Erythroblast (primary cell): ENCODE data around the gene PDE4D.
"Not testable (repeated sequence)": the region's sequence is repeated elsewhere in the genome, so short reads cannot be mapped to it uniquely, and the experiment has no call there.

ENCODE experiments used
- GATA1 ChIP-seq: IDR thresholded peaks from 2 replicates; pipeline ENCODE4 v1.6.1; 2011; ENCODE audit warnings: low read depth, mild to moderate bottlenecking, control low read depth, low read length, moderate library complexity
- POLR2A ChIP-seq: IDR thresholded peaks from 2 replicates; pipeline ENCODE4 v1.6.1; 2011; ENCODE audit warnings: mild to moderate bottlenecking, low read length

- TF ChIP-seq POLR2A, GATA1: not testable (repeated sequence)
Measured at GRCh38 chr5:59308685-59309084, 584.8 kb downstream of the PDE4D start.
